GM12865 (cell line): Measurements from ENCODE around the gene MN1.

ENCODE experiments used
- DNase-seq: peaks from one replicate; pipeline ENCODE4 v3.0.0; 2010; ENCODE audit warnings: low read depth
- H3K4me3 ChIP-seq: 2 replicates; pipeline ENCODE4 v1.5.1; 2011; ENCODE audit warnings: mild to moderate bottlenecking, low read depth, low read length, control low read depth
- CTCF ChIP-seq: IDR thresholded peaks from 2 replicates; pipeline ENCODE4 v1.5.1; 2011; ENCODE audit warnings: low read length, control low read depth, low read depth, inconsistent platforms; ENCODE audit not compliant: insufficient read depth; ENCODE audit errors: missing control alignments

Gene MN1

GRCh38 chr22:27785831-27786230 is 15.7 kb downstream of the MN1 start:
- no peak overlapping the region for H3K4me3 ChIP-seq
- no peak for TF ChIP-seq CTCF
- no peak for DNase-seq

- no peak overlapping the region for H3K4me3 ChIP-seq
- TF ChIP-seq CTCF, result no peak
- DNase-seq, result no peak
Measured at GRCh38 chr22:27784120-27784475, 17.5 kb downstream of the MN1 start.

- H3K4me3 ChIP-seq, result no peak overlapping the region
- DNase-seq, result no peak
- no peak for TF ChIP-seq CTCF
Measured at GRCh38 chr22:27783436-27784119, 18.0 kb downstream of the MN1 start.

GRCh38 chr22:27782088-27782487 is 19.5 kb downstream of the MN1 start:
- DNase-seq, result no peak
- TF ChIP-seq CTCF, result no peak

GRCh38 chr22:27780161-27780575 is 21.4 kb downstream of the MN1 start:
- no peak for TF ChIP-seq CTCF
- no peak for DNase-seq
- H3K4me3 ChIP-seq, result no peak overlapping the region

More at GRCh38 chr22:27782088-27782487, 19.5 kb downstream of the MN1 start:
- H3K4me3 ChIP-seq, result no peak overlapping the region

- H3K4me3 ChIP-seq, result no peak overlapping the region
- no peak for DNase-seq
- TF ChIP-seq CTCF, result no peak
Measured at GRCh38 chr22:27779643-27780042, 21.9 kb downstream of the MN1 start.
